Activated effector memory CD4-positive, alpha-beta T cell treated with Interleukin-2 at 50 U/mL for 16 hours (primary cell): ENCODE data around the gene SIAE.
A peak's percentile ranks its signal among the peaks of the same experiment; 100 is the strongest.

ENCODE experiments used
- DNase-seq: peaks from one replicate; pipeline ENCODE4 v3.0.0-alpha.2; 2020

SIAE gene

DNA sequence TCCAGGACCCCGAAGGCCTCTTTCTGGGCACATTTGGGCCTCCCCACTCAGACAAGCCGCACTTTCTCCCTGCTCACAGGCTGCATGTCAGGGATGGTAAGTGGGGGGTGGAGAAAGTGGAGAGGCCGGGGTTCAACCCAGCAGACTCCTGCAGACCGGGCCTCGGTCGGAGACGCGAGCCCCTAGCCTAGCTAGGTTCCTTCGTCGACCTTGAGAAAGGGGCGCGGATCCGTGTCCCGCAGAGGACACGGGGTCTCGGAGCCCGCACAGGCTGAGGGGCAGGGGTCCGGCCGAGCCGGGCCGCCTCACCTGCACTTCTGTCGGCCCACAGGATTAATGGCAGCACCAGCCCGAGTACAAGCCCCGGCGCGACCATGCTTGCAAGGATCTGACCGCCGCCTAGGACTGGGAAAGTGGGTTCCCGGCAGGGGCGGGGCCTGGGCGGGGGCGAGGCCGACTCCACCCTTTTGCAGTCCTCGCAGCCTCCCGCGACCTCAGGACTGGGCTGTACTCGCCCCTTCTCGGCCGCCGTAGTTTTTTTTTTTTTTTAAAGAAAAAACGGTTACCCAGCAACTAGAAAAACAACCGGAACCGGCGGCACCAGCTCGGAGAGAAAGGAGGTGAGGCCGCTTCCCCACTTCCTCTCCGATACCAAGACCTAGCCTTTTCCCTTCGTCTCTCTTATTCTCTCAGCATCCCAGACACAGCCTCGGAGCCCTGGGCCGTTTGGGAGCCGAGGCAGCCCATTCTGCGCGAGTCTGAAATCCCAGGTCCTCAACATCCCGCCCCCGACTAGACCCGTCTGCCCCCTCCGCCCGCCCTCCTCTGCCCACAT, at the start of gene SIAE, which contains the start of gene SPA17:
TSS of gene SIAE (minus strand) at position 407 of the 835 bp plus-strand sequence. CDS start at position 376, 31 bp downstream.
TSS of gene SPA17 (plus strand) at position 572 of the 835 bp plus-strand sequence. CDS start 1,361 bp downstream, outside the sequence.
- DNase-seq: peak; percentile 74

GRCh38 chr11:124722176-124722575, 48.6 kb upstream of the SIAE start:
- no peak for DNase-seq

- no peak for DNase-seq
These were observed 46.0 kb upstream of the SIAE start for GRCh38 chr11:124719534-124719933.

GRCh38 chr11:124718801-124719200, 45.3 kb upstream of the SIAE start:
- no peak for DNase-seq

DNA sequence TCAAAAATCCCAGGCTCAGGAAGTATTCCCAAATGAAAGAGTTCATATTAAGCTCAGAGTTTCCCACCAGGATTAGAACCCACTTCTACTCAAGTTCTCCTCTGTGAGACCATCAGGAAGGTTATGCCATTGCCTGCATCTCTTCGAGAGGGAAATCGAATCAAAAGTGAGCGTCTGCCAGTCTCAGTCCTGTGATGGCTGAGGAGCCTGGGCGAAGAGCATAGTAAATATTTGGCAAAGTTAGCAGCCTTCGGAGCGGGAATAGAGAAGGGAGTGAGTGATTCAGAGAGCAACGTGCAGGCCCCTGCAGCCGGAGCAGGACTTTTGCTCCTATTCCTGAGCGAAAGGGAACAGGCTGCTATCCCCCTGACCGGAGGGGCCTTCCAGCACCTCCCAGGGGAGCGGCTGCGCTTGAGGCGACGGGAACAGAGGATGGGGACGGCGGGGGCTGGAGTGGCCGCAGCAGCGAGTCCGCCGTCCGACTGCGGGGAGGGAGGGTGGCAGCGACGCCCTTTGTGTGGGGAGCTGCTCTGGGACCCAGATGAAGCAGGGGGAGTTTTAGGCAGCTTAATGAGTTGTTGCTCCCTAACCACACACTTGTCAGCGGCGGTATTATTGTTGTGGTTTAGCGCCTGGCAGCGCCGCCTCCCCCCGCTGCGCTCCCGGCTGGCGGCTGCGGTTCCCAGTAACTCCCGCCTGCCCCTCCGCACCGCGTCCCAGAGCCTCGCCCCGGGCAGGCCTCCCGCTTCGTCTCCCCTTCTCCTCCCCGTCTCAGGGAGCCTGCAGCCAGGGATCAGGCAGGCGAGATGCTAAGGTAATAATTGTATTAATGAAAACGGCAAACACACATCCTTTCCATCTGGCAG, 44.5 kb upstream of the SIAE start:
- DNase-seq: no peak

DNA sequence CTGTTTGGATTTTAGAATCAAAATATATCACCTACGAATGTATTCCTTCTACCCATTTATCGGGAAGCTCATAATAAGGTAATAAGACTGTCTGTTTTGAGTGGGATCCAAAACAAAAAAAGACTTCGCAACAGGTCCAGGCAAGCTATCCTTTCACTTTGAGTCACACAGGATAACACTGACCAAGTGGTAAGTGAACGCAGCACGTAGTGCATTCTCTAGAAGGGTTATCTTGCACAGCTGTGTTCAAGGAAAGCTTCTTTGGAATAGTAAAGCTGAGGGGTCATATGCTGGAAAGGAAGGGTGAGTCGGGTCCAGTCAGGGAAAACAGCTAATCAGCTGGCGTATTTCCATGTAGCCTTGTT, 43.9 kb upstream of the SIAE start:
- no peak for DNase-seq

- no peak for DNase-seq
These were observed 43.1 kb upstream of the SIAE start for GRCh38 chr11:124716591-124716990.

- DNase-seq: no peak
These were observed 38.9 kb upstream of the SIAE start for GRCh38 chr11:124712392-124712791.

GRCh38 chr11:124707829-124708228, 34.3 kb upstream of the SIAE start:
- DNase-seq: no peak

DNA sequence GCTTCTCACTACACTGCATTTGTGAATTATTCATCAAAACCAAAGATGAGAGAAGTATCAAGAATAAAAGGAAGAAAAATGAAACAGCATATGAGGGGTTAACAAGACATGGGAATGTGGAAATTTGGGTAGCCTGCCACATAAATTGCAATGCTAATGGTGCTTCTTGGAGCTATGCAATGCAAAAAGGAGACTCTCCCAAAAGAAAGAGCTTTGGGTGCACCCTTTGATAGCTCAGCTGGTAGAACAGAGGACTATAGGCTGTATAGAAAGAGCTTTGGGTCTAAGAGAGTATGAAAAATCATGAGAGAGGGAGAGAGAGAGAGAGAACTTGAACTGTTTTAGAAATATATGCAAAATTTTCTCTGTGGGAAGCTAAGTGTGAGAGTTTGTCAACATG, 26.5 kb upstream of the SIAE start:
- no peak for DNase-seq

- no peak for DNase-seq
These were observed 26.0 kb upstream of the SIAE start for GRCh38 chr11:124699547-124699946.

DNA sequence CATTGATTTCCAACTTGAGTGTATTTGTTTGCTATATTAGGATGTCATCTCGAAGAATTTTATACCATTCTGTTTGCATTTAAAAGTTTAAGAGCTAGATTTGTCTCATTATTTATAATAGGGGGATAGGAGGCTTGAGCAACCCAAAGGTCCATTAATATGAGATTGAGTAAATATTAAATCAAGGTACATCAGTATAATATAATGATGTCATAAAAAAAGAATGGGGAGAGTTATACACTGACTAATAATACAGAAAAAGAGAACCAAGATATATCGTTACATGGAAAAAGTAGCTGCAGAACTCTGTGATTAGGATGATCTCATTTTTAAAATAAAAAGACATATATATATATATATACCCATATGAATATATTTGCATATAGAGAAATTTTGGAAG, 19.6 kb upstream of the SIAE start:
- DNase-seq: no peak

GRCh38 chr11:124682443-124682842, 8.9 kb upstream of the SIAE start:
- no peak for DNase-seq

DNA sequence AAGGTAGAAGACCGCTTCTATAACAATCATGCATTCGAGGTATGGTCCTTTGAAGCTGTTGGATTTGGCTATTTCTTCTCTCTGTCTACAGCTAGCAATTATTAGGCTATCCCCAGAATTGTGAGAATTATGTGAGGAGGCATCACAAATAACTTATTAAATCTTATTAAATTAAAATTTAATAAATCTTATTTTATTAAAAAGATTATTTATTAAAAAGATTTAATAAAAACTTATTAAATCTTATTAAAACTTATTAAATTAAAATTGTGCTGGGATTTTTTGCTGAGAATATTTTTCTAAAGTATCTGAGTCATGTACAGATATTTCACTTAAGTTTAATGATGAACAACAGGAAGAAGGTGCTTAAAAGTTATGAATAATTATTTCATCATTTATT, 7.9 kb upstream of the SIAE start:
- no peak for DNase-seq

DNA sequence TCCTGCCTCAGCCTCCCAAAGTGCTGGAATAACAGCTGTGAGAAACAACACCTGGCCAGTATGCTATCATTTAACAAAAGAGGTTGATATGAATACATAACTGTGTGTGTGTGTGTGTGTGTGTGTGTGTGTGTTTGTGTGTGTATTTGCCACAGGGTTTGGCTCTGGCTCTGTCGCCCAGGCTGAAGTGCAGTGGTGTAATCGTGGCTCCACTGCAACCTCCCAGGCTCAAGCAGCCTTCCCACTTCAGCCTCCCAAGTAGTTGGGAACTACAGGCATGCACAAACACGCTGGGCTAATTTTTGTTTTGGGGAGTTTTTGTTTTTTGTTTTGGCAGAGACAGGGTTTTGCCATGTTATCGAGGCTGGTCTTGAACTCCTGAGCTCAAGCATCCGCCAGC, 4.9 kb upstream of the SIAE start:
- no peak for DNase-seq

GRCh38 chr11:124676386-124676785, 2.8 kb upstream of the SIAE start:
- no peak for DNase-seq

DNA sequence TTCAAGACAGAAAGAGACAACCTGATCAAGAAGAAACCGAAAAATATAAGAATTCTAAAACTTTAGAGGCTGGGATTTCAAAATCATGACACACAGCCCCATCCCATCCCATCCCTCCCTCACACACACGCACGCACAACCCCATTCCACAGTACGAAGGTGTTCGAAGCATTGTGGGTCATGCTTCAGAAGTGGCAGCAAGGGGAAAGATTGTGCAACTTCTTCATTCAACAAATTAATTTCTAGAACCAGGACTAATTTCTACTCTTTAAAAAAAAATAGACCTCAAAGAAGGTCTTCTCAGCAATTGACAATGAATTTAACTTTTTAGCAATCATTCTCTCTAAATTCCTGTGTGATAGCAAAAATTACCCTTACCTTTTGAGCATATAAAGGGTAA, 1.0 kb upstream of the SIAE start:
- no peak for DNase-seq

DNA sequence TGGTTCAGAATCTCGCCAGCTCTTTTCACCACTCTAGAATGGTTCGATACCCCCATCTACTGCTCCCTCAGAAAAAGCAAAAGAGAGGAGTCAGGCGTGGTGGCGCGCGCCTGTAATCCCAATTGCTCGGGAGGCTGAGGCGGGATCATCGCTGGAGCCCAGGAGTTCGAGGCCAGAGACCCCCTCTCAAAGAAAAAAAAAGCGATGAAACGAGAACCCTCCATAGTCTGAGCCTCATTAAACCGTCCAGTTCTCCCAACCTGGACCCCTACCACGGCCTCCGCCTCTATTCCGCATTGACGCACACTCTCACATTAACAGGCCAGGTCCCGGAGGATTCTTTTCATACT, 604 bp upstream of the SIAE start:
- no peak for DNase-seq

GRCh38 chr11:124672536-124673215, 863 bp downstream of the SIAE start:
- DNase-seq: no peak

DNA sequence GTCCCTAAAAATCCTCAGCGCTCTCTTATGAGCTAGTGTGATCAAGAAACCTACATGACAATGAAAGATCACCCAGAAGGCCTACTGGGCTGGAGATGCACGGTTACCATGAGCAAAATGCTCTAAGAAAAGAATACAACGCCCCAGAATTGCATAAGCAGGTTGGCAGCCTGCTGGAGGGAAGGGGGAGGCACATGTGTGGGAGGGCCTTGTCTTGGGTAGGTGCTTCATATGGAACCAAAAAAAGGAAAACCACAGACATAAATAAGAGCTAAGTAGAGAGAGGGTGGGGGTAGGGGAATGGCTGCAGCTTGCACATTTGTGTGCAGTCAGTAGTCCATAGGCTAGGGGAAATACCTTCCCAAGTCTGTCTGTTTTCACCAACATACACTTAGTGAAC, 2.8 kb downstream of the SIAE start:
- peak; percentile 7 for DNase-seq

GRCh38 chr11:124669193-124669592, 4.3 kb downstream of the SIAE start:
- DNase-seq: no peak

GRCh38 chr11:124667601-124668000, 5.9 kb downstream of the SIAE start:
- DNase-seq: no peak

DNA sequence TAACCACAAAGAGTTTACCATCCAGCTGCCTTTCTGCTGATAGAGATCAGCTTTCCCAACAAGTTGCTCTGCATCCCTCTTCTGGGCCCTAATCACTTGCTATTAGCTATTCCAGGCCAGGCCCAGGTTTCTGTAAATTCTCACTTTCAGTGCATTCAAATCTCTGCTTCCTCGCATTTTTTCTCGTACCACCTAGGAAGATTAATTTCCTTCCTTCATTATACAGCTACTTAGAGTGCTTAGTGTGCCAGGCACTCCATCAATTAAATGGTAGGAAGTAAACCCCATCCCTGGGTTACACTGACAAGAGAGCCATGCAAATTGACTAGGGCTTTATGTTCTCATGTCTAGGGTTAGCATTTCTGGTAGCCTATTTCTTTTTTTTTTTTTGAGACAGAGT, 9.7 kb downstream of the SIAE start:
- DNase-seq: no peak

GRCh38 chr11:124662106-124662505, 11.4 kb downstream of the SIAE start:
- DNase-seq: no peak
